ENCODE data around the gene ZBBX.

ZBBX gene

DNA sequence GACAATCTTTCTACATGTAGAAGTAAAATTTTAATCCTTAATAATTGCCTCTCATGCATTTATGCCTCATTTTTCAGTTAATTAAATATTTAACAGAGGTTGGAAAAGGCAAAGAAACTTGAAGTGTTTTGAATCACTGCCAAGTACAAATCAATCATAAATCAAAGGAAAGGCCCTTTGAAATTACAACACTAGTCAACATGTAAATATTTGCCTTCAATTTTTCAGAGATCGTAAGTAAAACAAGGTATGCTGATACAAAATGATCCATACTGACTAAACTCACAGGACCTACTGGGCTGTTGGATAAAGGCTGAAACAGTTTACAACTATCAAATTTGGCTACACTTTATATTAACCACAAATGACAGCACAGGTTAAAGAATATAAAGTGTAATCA is 33.9 kb downstream of the ZBBX start:
- H3K4me1 ChIP-seq (ENCODE audit: insufficient read depth, low read length), result no peaks in the 10 kb centered on the region
- H3K27me3 ChIP-seq (ENCODE audit: insufficient read depth, low read length, poor library complexity), result no peaks in the 10 kb centered on the region
- no peak for ATAC-seq (ENCODE audit: insufficient read depth, low read depth)
- H4K20me1 ChIP-seq (ENCODE audit: insufficient read depth, low read length), result no peaks in the 10 kb centered on the region
- H3K9me3 ChIP-seq (ENCODE audit: insufficient read depth, low read length, severe bottlenecking), result no peaks in the 10 kb centered on the region
- no peaks in the 10 kb centered on the region for H3K79me2 ChIP-seq (ENCODE audit: insufficient read depth, low read length)
- TF ChIP-seq EZH2 (IDR thresholded peaks at IDR 0.05; ENCODE audit: borderline replicate concordance, low read depth, low read length, severe bottlenecking), result no peak
- no peak for TF ChIP-seq CTCF (IDR thresholded peaks at IDR 0.05; ENCODE audit: borderline replicate concordance, extremely low read depth, low read length, poor library complexity, severe bottlenecking)
- H3K36me3 ChIP-seq (ENCODE audit: insufficient read depth, low read length), result no peaks in the 10 kb centered on the region
- no peak overlapping the region for H3K9ac ChIP-seq (ENCODE audit: low read depth, low read length)
- H3K4me3 ChIP-seq (ENCODE audit: low read depth in 1 of 2, low read length in 2 of 2), result no peak overlapping the region
- H3K4me2 ChIP-seq (ENCODE audit: insufficient read depth, low read length), result no peak overlapping the region
- no peak overlapping the region for H2AFZ ChIP-seq (ENCODE audit: low read depth, low read length)
- DNase-seq, result no peak
- H3K27ac ChIP-seq (ENCODE audit: low read length), result no peak overlapping the region

GRCh38 chr3:167330993-167331785 is 48.9 kb downstream of the ZBBX start:
- Histone ChIP-seq H3K79me2 (ENCODE audit: insufficient read depth, low read length) (no peaks in the 10 kb centered on the region), H3K27me3 (ENCODE audit: insufficient read depth, low read length, poor library complexity) (no peaks in the 10 kb centered on the region), H3K9ac (ENCODE audit: low read depth, low read length) (no peak overlapping the region), H3K4me1 (ENCODE audit: insufficient read depth, low read length) (no peaks in the 10 kb centered on the region), H3K9me3 (ENCODE audit: insufficient read depth, low read length, severe bottlenecking) (no peaks in the 10 kb centered on the region), H3K4me2 (ENCODE audit: insufficient read depth, low read length) (no peak overlapping the region), H3K36me3 (ENCODE audit: insufficient read depth, low read length) (no peaks in the 10 kb centered on the region), H2AFZ (ENCODE audit: low read depth, low read length) (no peak overlapping the region), H3K27ac (ENCODE audit: low read length) (no peak overlapping the region), H3K4me3 (ENCODE audit: low read depth in 1 of 2, low read length in 2 of 2) (no peak overlapping the region), H4K20me1 (ENCODE audit: insufficient read depth, low read length) (no peaks in the 10 kb centered on the region)
- ATAC-seq (ENCODE audit: insufficient read depth, low read depth), result no peak
- no peak for DNase-seq
- no peak for TF ChIP-seq EZH2 (IDR thresholded peaks at IDR 0.05; ENCODE audit: borderline replicate concordance, low read depth, low read length, severe bottlenecking)
- no peak for TF ChIP-seq CTCF (IDR thresholded peaks at IDR 0.05; ENCODE audit: borderline replicate concordance, extremely low read depth, low read length, poor library complexity, severe bottlenecking)

DNA sequence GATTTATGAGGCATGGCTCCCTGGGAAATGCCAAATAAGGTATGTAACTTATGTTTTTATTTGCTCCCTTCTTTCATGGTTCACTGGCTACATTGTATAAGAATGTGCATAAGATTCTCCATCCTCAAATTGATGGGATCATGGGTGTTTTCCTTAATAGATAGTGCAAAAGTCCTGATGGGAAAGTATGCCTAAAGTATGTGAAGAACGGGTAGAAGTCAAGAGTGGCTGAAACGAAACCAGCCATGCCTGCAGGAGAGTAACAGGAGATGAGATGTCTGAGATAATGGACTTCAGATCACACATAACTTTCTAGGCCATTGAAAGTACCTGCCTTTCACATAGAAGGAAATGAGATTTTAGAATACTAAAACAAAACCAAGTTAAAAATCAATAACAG is 56.5 kb downstream of the ZBBX start:
- H3K9me3 ChIP-seq (ENCODE audit: insufficient read depth, low read length, severe bottlenecking), result no peaks in the 10 kb centered on the region
- H3K36me3 ChIP-seq (ENCODE audit: insufficient read depth, low read length), result no peaks in the 10 kb centered on the region
- H3K27ac ChIP-seq (ENCODE audit: low read length), result no peak overlapping the region
- no peak overlapping the region for H3K4me2 ChIP-seq (ENCODE audit: insufficient read depth, low read length)
- H3K79me2 ChIP-seq (ENCODE audit: insufficient read depth, low read length), result no peaks in the 10 kb centered on the region
- no peaks in the 10 kb centered on the region for H3K4me1 ChIP-seq (ENCODE audit: insufficient read depth, low read length)
- H3K4me3 ChIP-seq (ENCODE audit: low read depth in 1 of 2, low read length in 2 of 2), result no peak overlapping the region
- TF ChIP-seq EZH2 (IDR thresholded peaks at IDR 0.05; ENCODE audit: borderline replicate concordance, low read depth, low read length, severe bottlenecking) (no peak), CTCF (IDR thresholded peaks at IDR 0.05; ENCODE audit: borderline replicate concordance, extremely low read depth, low read length, poor library complexity, severe bottlenecking) (no peak)
- ATAC-seq (ENCODE audit: insufficient read depth, low read depth), result no peak
- no peaks in the 10 kb centered on the region for H4K20me1 ChIP-seq (ENCODE audit: insufficient read depth, low read length)
- H2AFZ ChIP-seq (ENCODE audit: low read depth, low read length), result no peak overlapping the region
- no peaks in the 10 kb centered on the region for H3K27me3 ChIP-seq (ENCODE audit: insufficient read depth, low read length, poor library complexity)
- H3K9ac ChIP-seq (ENCODE audit: low read depth, low read length), result no peak overlapping the region
- DNase-seq, result no peak

Measured in DND-41 (cell line).